ENCODE measurements around the gene FH.

GRCh38 chr1:241485554-241485992 is 34.0 kb downstream of the FH start:
- TF ChIP-seq CTCF (conservative IDR thresholded peaks at IDR 0.05; ENCODE audit: low read depth in 2 of 2) (peak; percentile 65), EZH2 (IDR thresholded peaks at IDR 0.05; ENCODE audit: low read depth, unreplicated experiment) (no peak), NANOG (IDR thresholded peaks at IDR 0.05; ENCODE audit: borderline replicate concordance) (no peak), POLR2AphosphoS5 (IDR thresholded peaks at IDR 0.05; ENCODE audit: low read depth) (no peak), ZNF114 (CRISPR knock-in tag; IDR thresholded peaks at IDR 0.05) (no peak)
